NCI-H2081 (cell line): Measurements from ENCODE around the gene RB1.
"Not testable (repeated sequence)": the region's sequence is repeated elsewhere in the genome, so short reads cannot be mapped to it uniquely, and the experiment has no call there.

Source experiments
- DNase-seq, 2 experiments: peaks; one replicate each; lab custom pipeline; 2025; lab: John Stamatoyannopoulos, UW

RB1 gene

DNA sequence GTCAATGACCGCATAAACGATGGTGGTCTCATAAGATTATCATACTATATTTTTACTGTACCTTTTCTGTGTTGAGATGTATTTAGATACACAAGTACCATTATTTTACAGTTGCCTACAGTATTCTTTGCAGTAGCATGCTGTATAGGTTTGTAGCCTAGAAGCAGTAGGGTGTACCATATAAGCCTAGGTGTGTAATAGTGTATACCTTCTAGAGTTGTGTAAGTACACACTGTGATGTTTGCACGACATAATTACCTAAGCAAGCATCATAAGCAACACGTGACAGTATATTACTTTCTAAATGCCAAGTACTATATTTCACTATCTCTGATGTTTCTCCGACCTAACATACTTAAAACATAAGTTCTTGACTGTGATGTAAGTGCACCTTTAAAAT lies 106.6 kb downstream of the RB1 start:
- DNase-seq = peak in 1 of 2 experiments; percentile 22

DNA sequence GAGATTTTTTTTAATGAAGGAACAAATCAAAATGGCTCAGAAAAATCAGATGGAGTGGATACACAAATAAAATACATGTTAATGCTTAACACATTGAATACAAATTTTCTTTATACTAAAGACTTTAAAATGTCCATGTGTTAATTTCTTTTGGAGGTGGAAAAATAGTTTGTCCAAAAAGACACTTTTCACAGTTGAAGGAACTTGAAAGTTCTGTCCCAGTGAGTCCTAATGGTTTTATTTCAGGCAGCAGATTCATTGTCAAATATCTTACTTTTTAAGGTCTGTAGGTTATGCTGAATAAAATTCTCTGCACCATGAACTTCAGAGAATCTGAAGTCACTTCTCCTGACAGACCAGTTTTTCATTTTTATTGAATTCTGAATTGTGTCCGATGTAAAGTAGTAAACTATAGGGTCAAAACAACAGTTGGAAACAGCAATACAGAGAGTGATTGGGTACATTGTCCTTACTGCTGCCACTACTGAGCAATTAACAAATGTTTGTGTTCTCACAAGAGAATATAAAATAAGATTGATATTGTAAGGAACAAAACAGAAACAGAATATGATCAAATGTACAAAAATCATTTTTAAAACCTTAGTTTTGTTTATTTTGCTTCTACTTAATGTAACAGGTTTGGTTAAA lies 107.7 kb downstream of the RB1 start:
- no peak for DNase-seq

- peak in 1 of 2 experiments; percentile 43 for DNase-seq
These were observed 108.4 kb downstream of the RB1 start for GRCh38 chr13:48411841-48412531.

DNA sequence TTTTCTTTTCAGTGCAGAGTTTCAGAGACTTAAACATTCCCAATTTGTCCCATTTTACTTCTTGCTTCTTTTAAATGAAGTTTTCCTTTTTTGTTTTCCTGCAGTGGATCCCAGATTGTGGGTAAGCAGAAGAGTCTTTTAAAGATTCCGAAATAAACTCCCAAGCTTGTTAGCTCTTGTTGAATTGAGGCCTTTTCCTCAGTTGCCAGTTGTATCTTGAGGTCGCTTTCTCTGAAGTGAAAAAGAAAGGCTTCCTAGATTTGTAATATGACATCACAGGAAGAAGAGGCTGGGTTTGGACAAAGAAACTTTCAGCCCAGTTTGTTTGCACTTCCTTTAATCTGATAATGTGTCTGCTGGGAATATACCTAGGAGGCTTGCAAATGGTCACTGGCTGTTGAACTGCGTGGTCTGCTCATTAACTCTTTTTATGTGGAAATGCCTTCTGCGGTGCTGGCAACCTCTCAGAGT lies 109.4 kb downstream of the RB1 start, which contains the start of gene LPAR6:
Gene LPAR6 (minus strand): TSS at position 233 of the 471 bp plus-strand sequence. CDS start 690 bp downstream, outside the sequence.
- DNase-seq = peak; percentile 37 to 69

DNA sequence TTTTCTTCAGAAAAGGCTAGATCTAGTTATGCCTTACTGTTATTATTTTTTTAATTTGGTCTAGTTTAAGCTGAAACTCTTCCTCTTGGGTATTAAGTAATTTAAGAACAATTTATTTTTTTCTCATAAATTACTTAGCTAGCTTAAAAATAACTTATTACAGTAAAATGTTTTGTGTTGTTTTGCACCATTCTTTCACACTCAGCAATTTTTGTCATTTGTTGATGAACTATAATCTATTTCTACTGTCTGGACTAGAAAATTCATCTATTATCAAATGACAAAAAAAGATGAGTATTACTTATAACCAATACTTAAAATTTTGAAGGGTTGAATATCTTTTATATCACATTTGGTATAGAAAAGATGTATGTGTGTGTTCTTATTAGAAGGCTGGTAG lies 111.0 kb downstream of the RB1 start:
- DNase-seq = no peak

DNA sequence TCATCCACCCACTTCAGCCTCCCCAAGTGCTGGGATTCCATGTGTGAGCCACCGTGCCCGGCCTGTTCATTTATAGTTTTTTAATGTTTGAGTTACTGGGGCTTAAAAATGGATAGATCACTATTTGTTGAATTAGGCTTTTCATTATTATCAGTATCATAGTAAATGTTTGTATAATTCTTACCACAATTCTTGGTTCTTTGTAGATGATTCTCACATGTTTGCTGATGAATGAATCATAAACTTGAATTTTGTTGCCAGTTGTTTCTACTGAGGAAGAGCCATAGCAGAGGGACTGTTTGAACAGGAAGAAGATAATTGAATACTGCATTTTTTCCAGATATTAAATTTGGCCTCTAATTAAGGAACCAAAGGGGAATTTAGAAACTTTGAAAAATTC lies 112.0 kb downstream of the RB1 start:
- DNase-seq = no peak

DNA sequence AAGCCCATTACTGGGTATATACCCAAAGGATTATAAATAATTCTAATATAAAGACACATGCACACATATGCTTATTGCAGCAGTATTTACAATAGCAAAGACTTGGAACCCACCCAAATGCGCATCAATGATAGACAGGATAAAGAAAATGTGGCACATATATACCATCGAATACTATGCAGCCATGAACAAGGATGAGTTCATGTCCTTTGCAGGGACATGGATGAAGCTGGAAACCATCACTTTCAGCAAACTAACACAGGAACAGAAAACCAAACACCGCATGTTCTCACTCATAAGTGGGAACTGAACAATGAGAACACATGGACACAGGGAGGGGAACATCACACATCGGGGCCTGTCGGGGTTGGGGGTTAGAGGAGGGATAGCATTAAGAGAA lies 118.5 kb downstream of the RB1 start:
- not testable (repeated sequence) for DNase-seq

DNA sequence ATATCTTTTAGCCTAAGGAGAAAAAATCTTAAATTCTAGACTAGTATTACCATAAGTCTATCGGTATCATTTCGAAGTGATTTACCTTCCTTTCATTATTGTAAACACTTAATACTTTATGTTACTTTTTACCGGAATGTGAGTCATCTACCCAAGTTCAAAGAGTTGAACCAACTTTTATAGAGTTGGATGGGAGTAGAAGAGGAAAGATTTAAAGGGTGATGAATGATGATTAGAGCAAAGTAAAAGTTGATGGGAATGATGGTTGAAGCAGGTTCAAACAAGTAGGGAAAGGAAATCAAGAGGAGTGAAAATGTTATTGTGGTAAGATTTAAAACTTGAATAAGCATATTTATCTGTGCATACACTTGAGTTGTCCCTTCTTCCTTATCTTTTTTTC lies 120.7 kb downstream of the RB1 start:
- DNase-seq = no peak

- DNase-seq = no peak
These were observed 122.5 kb downstream of the RB1 start for GRCh38 chr13:48426052-48426451.

- DNase-seq = not testable (repeated sequence)
These were observed 123.3 kb downstream of the RB1 start for GRCh38 chr13:48426755-48427298.

DNA sequence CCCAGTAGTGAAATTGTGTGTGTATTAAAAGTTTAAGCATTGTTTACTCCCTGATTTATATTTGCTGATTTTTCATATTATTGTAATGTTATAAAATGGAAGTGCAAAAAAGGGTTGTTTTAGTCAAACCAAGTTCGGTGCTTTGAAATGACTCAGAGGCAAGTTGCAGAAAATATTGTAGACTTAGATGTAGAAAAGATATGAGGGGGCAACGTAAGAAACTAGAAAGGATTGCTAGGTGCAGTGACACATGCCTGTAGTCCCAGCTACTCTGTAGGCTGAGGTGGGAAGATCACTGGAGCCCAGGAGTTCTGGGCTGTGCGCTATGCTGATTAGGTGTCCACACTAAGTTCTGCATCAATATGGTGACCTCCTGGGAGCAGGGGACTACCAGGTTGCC lies 125.5 kb downstream of the RB1 start:
- no peak for DNase-seq

- DNase-seq = no peak
These were observed 126.3 kb downstream of the RB1 start for GRCh38 chr13:48429886-48430285.

- no peak for DNase-seq
These were observed 127.9 kb downstream of the RB1 start for GRCh38 chr13:48431431-48431830.

- no peak for DNase-seq
These were observed 128.6 kb downstream of the RB1 start for GRCh38 chr13:48431987-48432615.

- no peak for DNase-seq
These were observed 130.6 kb downstream of the RB1 start for GRCh38 chr13:48434200-48434599.

DNA sequence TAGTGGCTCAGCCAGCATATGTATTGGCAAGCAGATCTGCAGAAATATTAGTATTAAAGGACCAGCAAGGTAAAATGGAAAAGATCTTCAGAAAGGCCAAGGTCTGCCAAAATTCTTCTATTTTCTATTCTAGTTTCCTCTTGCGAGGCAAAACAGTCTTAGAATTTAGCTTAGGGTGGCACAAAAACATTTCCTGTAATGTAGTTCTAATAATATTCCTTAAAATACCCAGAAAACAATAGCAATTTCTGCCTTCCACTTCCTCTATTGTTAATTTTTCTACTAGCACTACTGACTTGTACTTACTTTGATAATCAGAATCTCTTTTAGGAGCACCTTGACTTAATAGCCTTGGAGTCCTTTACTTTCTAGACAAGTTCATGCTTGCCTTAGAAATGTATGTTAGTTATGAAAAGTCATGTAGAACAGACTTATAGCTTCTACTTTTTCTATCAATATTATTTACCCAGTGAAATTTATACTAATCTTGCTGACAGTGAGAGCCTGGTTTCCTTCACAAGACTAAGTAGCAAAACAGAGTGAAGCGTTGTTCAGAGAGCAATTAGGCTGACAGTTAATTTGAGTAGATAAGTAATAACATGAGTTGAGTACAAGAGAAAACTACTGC lies 133.2 kb downstream of the RB1 start:
- DNase-seq = no peak

- no peak for DNase-seq
These were observed 133.8 kb downstream of the RB1 start for GRCh38 chr13:48437371-48437770.

- no peak for DNase-seq
These were observed 140.1 kb downstream of the RB1 start for GRCh38 chr13:48443442-48444208.

DNA sequence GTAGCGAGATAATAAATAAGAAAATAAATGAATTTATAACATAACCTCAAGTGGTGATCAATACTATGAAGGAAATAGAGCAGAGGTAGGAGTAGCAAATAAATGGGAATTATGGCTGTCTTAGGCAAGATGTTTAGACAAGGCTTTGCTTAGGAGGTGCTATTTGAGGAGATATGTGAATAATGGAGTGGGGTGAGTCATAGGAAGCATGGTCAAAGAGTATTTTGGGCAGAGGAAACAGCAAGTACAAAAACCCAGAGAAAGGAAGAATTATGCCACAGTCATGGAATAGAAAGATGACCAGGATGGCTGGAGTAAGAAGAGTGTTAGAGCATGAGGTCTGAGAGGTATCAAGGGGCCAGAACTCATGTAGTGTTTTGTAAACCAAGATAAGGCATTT lies 142.9 kb downstream of the RB1 start:
- DNase-seq = no peak

DNA sequence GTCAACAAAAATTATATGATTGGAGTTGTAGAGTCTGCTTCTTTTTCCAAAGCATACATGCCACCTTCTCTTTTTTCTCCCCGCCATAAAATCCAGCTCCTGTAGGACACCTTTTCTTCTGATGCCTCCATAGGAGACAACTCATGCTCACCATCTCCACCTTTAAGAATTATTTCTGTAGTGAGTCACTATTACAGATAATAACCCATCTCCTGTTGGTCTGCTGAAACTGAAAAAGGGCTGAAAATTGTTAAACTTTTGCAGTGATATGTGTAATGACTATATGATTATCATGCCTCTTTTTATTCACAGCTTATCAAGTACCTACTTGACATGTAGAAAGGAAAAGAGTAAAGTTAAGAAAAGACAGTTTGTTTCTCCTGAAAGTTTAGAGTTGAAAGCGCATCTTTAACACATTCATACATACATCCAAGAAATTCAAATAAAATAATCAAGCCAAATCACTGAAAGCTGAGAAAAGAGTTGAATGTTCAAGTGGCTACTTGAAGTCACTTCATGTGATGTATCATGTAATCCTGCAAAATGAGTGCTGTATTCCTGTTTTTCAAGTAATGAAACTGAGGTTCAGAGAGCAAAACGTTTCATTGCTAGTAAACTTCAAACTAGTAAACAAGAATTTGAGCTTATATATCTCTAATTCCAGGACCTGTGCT lies 144.9 kb downstream of the RB1 start:
- no peak for DNase-seq
